HL-60/S4 treated with retinoic acid at 250 ng/mL for 4 days and 3 days (cell line): ENCODE results near the gene C1QTNF8.

ENCODE experiments used
- in situ Hi-C: fragments of 300-500 bp; cut with MboI; formaldehyde crosslinking; loops from 2 replicates; pipeline ENCODE4 v1.7.0; 2022; ENCODE audit warnings: low sequenced_read_pairs

Gene C1QTNF8

DNA sequence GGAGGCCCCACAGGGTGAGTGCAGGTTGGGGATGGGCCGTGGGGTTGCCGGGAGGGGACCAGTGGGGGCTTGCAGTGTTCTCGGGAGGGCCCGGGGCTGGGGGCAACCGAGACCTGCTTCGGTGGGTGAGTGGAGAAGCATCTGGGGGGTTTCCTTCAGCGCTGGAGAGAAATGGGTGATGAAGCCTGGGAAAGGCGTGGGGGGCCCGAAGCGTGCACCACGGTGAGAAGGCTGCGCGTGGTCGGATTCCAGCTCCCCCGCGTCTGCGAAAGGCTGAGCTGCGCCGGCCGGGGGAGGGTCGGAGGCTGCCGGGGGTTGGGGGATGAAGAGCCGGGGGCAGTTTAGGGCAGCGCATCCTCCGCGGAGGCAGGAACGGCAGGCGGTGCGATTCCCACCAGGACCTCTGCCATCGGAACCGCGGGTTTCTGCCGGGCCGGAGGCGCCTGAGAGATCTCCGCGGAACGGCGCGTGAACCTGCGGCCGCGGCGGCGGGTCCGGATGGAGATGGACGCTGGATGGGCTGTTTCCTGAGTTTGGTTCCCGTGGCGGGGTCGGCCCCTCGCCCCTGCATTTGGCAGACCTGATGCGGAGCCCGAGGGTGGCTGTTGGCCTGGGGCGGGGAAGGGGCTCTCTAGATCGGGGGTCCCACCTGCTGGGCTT lies 30.4 kb downstream of the C1QTNF8 start:
- in situ Hi-C loops: loop anchor here (25.0 kb wide), 1 partner anchor 353 kb away; the partner anchor contains the start of genes ANTKMT, FBXL16 and METRN

DNA sequence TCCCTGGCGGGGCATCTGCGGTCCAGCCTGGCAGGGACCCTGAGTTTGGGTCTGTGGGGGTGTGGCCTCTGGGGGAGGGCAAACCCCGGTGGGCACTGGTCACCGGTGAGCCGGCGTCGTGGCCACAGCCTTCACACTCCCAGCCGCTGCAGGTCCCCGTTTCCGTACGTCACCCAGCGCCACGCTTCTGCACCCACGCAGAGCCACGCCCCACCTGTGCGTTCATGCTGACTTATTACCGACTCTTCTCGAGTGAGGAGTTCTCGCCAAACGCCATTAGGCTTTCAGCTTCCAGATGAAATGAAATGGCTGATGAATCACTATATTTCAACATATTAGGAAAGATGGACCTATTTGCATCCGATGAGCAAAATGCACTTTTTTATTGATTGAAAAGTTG lies 32.3 kb downstream of the C1QTNF8 start:
- in situ Hi-C loops: loop anchor here (25.0 kb wide), 1 partner anchor 351 kb away; the partner anchor contains the start of genes ANTKMT, FBXL16 and METRN

DNA sequence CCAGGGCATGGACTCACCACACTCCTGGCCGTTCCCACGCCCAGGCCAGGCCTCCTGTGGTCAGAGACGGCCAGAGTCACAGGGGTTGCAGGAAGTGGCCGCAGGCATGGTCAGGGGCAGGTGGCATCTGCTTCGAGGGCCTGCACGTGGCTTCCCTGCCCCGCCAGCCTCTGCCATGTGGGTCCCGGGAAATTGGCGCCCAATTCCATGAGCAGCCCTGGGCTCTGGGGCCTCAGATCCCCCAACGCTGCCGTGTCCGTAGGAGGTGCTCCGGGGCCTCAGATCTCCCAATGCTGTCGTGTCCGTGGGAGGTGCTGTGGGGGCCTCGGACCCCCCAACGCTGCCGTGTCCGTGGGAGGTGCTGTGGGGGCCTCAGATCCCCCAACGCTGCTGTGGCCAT lies 33.1 kb downstream of the C1QTNF8 start:
- in situ Hi-C loops: loop anchor here (25.0 kb wide), 1 partner anchor 351 kb away; the partner anchor contains the start of genes ANTKMT, FBXL16 and METRN

DNA sequence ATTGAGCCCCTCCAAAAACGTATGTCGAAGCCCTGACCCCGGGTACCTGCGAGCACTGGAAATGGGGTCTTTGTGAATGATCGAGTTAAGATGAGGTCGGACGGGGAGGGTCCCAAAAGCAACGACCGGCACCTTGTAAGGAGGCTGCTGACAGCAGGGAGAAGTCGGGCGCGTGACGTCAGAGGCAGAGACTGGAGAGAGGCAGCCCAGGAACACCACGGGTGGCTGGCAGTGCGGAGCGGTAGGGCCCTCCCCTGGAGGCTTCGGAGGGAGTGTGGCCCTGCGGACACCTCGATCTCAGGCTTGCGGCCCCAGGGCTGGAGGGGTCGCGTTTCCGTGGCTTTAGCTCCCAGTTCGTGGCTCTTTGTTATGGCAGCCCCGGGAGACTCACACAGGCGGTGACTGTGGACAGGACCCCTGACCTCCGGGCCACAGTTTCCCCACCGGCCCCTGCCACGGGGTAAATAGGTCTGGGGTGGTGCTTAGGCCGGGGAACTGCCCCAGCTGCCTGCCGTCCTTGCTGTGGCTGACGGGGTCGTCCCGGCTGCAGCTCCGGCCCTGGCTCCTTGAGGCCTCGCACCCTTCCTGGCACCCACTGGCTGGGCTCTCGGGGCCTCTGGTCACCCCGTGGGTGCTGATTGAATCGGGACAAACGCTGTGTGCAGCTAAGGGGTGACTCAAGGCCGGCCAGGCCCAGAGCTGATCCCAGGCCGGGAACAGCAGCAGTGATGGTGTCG lies 34.1 kb downstream of the C1QTNF8 start:
- in situ Hi-C loops: loop anchor here (25.0 kb wide), 1 partner anchor 350 kb away; the partner anchor contains the start of genes ANTKMT, FBXL16 and METRN

DNA sequence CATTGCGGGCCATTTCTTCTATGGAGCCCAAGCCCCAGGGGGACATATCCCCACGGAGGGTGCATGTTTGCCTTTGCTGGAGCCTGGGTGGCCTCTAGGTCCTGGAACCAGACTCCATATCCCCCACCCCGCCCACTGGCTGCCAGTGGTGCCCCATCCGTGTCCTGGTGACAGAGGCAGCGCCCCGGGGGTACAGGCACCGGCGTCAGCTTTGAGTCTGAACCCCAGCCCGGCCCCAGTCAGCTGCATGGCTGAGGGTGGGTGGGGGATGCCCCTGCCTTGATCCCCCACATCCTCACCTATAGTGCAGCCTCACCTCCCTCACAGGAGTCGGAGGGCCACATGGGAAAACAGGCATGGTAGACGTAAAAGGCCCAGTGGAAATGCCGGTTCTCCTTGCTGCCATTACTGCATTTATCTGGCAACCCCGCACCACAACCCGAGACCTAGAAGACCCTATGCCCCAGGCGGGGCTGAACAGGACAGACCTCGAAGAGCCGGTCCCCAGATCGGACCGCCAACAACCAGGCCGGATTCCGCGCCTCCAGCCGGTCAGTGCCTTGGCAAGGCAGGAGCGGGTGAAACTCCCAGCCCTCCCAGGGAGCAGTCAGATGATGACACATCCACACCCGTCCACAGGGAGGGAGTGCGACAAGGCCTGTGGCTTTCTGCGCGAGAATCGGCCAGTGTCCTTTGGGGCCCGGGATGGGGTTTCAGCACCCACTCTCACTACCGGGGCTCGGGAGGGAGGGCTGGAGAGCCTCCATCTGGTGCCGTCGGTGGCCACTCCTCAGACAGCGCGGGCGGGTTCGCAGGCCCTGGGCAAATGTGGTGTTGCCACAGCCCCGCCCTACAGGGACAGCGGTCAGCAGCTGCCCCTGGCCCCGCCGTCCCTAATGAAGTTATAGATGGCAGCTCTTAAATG lies 35.4 kb downstream of the C1QTNF8 start:
- in situ Hi-C loops: loop anchor here (25.0 kb wide), 1 partner anchor 348 kb away; the partner anchor contains the start of genes ANTKMT, FBXL16 and METRN

DNA sequence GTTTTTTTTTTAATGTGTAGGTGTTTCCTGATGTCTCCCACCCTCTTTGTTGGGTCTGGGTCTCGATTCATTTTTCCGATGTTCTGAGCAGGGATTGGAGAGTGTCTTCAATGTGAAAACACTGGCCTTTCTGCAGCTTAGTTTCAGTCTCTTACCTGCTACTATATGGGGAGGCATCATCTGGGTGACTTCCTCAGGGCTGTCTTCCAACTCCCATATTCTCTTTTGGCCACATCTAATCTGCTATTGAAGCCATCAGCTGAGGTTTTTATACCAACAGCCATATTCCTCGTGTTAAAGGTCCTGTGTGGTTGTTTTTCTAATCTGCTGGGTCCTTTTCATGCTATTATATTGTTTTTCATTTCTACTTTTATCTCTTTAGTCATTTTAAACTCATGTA lies 36.7 kb downstream of the C1QTNF8 start:
- in situ Hi-C loops: loop anchor here (25.0 kb wide), 1 partner anchor 347 kb away; the partner anchor contains the start of genes ANTKMT, FBXL16 and METRN

DNA sequence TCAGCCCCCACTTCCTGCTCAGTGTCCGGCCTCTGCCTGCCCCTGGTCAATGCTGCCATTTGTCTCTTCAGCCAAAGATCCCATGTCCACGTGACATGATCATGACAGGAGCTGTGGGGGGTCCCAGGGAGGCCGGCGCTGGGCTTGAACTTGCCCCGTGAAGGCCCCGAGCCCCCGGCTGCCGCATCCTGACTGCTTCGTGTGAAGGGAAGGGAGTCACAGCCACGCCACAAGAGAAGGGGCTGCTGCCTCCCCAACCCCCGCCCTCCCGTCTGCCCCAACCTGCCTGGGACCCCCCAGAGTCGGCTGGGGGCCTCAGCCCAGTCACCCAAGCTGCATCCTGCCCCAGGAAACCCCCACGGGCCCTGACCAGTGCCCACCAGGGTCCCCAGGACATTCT lies 37.8 kb downstream of the C1QTNF8 start:
- in situ Hi-C loops: loop anchor here (25.0 kb wide), 1 partner anchor 346 kb away; the partner anchor contains the start of genes ANTKMT, FBXL16 and METRN

DNA sequence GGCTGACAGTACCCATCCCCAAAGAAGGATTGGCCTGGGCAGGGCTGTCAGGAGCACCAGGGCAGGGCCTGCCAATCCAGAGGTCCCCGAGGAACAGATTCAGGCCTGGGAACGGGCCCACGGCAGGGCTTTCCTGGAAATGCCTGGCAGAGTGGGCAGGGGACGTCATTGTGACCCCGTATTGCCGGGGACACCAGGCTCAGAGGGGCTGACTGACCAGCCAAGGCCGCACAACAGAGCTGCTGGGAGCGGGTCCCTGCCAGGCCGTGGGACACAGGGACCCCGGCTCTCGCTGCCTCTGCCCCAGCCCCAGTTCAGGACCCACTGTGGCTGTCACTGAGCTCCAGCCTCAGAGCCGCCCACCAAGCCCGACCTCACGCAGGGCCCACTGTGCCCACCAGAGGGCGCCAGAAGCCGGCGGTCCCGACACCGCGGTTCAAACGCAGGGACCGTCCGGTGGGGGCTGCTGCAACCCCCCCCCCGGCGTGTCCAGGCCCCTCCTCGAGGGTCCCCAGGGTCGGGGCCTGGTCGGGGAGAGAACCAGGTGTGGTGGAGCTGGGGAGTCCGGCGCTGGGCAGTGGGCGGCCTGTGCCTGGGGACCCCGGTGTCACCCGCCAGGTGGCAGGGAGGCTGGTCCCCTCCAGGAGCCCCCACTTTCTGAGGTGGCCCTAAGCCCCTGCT lies 38.7 kb downstream of the C1QTNF8 start:
- in situ Hi-C loops: loop anchor here (25.0 kb wide), 1 partner anchor 345 kb away; the partner anchor contains the start of genes ANTKMT, FBXL16 and METRN

DNA sequence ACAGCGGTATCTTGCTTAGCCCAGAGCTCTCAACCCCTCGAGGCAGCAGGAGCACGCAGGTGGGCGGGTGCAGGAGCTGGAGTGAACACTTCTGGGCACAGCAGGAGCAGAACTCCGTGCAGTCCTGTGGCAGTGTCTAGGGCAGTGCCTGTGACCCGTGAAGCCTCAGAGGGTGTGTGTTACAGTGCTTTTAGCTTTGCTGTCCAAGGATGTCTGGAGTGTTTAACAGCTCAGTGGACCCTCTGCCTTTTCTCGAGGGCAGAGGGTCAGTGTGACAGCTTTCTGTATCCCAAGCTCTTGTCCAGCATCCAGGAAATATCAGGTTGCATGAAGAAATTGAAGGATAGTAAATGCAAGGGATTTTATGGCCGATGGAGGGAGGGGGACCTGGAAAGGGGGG lies 39.8 kb downstream of the C1QTNF8 start:
- in situ Hi-C loops: loop anchor here (25.0 kb wide), 1 partner anchor 344 kb away; the partner anchor contains the start of genes ANTKMT, FBXL16 and METRN

DNA sequence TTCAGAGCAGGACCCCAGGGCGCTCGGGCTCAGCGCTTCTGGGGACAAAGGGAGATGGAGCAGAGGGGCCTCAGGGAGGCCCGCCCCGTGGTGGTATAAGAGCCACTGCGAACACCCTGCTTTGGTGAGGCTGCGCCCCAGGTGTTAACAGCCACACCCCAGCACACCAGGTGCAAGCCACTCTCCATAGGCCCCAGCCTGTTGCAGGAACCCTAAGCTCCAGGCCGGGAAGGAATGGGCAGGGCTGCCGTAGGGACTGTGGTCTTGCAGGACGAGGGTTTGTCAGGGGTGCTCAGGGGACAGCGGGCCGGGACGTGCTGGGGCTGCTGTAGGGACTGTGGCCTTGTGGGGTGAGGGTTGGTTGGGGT lies 40.5 kb downstream of the C1QTNF8 start:
- in situ Hi-C loops: loop anchor here (25.0 kb wide), 1 partner anchor 343 kb away; the partner anchor contains the start of genes ANTKMT, FBXL16 and METRN

DNA sequence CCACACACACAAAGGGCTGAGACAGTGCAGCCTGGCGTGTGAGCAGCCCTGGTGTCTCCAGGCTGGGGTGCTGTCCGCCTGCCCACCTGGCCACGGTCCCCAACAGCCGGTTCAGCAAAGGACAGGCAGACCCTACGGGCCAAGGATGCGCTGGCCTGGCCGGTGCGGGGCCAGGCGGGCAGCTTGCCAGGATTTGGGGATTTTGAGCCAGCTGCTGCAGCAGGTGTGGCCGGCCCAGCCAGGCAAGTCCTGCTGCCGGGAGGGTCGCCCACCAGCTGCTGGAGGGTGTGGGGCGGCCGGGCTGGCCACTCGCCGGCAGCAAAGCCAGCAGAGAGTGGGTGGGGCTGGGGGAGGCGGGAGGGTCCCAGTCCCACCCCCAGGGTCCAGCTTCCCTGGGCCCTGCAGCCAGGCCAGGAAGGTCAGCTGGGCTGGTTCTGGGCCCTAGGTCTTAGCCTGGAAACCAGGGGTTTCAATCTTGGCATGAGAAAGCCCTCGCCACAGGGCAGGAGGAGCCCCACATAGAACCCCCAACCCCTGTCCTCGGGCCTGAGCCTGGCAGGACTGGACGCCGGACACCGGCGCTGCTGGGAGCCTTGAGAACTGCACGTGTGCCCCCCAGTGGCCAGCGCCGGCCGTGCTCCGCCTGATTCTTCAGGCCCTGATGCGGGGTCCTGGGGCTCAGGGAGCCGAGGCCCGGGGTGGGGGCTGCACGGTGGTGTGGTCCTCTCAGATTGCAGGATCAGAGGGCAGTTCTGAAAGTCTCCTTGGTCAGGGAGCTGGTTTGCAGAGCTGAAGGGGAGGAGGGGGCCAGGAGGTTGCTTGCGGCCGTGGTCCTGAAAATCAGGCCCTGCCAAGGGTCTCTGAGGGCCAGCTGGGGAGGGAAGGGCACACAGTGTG lies 41.1 kb downstream of the C1QTNF8 start:
- in situ Hi-C loops: loop anchor here (25.0 kb wide), 1 partner anchor 343 kb away; the partner anchor contains the start of genes ANTKMT, FBXL16 and METRN

DNA sequence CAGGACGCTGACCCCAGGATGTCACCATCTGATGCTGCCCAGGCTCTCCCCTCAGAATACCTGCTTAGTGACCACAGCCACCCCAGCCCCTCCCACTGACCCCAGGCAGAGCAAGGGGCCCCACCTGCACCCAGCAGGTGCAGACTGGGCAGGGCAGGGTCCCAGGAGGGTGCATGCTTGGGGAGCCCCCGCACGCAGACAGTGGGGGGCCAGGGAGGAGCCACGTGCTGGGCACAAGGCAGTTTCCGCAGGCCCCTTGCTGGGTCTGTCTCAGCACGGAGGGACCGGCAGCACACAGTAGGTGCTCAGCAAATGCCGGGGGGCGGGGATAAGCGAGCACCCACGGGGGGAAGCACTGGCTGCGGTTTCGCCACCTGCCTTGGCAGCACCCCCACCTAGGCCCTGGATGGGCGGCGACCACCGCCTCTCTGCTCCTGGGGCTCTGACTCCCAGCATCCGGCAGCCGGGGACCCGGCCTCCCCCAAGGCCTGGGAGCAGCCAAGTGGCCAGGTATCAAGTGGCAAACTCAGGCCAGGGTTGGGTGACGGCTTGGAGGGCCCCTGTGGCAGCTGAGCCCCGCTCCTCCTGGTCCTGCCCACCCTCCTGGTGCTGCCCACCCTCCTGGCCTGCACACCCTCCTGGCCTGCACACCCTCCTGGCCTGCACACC lies 42.2 kb downstream of the C1QTNF8 start:
- in situ Hi-C loops: loop anchor here (25.0 kb wide), 1 partner anchor 342 kb away; the partner anchor contains the start of genes ANTKMT, FBXL16 and METRN

DNA sequence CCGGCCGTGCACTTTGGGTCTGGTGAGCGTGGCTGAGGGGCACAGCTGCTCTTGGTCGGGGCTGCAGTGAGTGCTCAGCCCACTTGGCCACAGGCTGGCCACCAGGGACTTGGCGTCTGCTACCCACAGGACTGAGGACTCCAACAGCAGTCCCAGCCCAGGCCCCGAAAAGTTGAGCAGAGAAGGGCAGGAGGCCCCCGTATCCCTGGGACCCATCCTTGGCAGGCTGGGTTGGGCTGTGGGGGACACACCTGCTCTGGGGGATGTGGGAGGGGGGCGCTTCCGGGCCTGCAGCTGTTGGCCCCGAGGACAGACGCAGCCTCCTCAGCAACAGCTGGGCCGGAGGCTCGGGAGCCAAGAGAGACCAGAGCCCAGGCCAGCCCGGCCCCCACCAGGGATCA lies 42.9 kb downstream of the C1QTNF8 start:
- in situ Hi-C loops: loop anchor here (25.0 kb wide), 1 partner anchor 341 kb away; the partner anchor contains the start of genes ANTKMT, FBXL16 and METRN

DNA sequence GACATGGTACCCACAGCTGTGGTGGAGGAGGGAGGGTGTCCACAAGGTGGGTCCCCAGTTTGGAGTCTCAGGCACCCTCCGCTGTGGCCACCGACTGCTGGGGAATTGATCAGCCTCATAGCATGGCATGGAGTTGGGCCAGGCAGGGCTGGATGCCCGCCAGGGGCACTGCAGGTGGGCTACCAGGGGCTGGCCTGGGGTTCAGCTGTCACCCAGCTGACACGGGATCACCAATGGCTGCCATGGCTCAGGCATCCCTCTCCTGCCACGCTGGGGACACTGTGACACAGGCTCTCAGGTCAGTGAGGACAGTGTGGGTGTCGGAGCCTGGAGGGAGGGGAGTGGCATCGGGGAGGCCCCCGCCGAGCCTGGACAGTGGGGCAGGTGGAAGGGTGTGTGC lies 43.3 kb downstream of the C1QTNF8 start:
- in situ Hi-C loops: loop anchor here (25.0 kb wide), 1 partner anchor 340 kb away; the partner anchor contains the start of genes ANTKMT, FBXL16 and METRN

DNA sequence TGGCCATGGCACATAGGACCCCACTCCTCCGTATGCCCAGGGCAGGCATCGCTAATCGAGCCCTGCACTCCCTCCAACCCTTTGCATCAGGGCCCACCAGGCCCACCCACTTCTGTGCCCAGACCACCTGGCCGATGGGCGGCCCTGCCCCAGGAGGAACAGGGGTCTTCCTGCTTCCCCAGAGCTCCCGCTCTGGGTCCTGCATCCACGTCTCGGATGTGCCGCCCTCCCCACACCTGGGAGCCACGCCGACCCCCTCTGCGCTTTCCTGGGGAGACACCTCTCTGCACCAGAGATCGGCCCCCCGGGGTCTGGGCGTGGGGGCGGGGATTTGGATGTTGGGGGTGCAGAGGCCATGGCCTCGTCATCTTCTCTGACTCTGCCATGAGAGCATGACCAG lies 44.6 kb downstream of the C1QTNF8 start:
- in situ Hi-C loops: loop anchor here (25.0 kb wide), 1 partner anchor 339 kb away; the partner anchor contains the start of genes ANTKMT, FBXL16 and METRN

DNA sequence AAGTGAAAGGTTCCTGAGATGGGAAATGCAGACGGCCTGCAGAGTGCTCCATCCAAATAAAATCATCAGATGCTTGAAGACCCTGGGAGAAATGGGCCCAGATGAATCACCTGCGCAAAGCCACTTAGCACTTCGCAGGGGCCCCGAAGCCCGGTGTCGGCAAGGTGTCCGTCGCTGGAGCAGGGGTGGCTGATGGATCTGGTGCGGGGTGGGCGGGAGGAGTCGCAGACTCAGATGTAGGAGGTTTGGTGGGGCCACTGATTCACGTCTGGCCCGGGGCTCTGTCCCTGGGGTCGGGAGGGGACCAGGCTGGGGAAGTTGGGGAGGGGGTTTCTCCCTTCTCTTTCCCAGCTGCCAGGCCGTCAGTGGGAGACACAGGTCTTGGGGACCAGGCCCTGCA lies 45.1 kb downstream of the C1QTNF8 start:
- in situ Hi-C loops: loop anchor here (25.0 kb wide), 1 partner anchor 339 kb away; the partner anchor contains the start of genes ANTKMT, FBXL16 and METRN

DNA sequence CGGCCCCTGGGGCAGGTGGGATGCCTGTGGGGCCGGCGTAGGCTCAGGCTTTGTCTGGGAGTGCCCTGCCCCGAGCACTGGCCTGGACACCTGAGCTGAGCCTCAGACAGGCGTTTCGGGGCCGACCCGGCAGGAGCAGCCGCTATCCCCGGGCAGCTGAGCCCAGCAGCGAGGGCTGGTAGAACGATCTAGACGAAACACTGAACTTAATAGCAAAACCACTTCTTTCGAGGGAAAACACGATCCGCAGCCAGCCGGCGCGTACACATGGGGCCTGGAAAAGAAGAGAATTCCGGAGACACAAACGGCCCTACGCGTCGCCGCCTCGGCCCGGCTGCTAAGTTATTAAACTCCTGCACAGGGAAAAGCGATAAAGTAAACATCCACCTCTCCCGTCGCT lies 45.5 kb downstream of the C1QTNF8 start:
- in situ Hi-C loops: loop anchor here (25.0 kb wide), 1 partner anchor 338 kb away; the partner anchor contains the start of genes ANTKMT, FBXL16 and METRN

DNA sequence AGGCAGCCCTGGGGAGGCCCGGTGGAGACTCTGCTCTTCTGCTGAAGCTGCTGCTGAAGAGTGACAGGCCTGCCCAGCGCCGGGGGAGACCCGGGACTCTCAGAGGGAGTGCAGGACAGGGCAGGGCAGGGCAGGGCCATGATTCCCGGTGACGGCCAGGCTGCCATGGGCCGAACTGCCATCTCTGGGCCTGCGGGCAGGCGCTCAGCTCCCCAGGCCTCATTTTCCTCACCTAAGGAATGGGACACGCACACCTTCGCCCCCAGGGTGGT lies 46.1 kb downstream of the C1QTNF8 start:
- in situ Hi-C loops: loop anchor here (25.0 kb wide), 1 partner anchor 338 kb away; the partner anchor contains the start of genes ANTKMT, FBXL16 and METRN
